ENCODE results near the gene EHBP1.

- TF ChIP-seq CTCF (conservative IDR thresholded peaks at IDR 0.05; ENCODE audit: low read depth, low read length) (no peak), EZH2 (IDR thresholded peaks at IDR 0.05; ENCODE audit: borderline replicate concordance, low read depth, low read length, poor library complexity, severe bottlenecking) (no peak)
These were observed 198.8 kb downstream of the EHBP1 start for GRCh38 chr2:62904344-62904743.
